K562 (cell line): ENCODE results near the gene CSNK1G2. TPM values are rescaled to one million over a fixed set of nuclear protein-coding genes. Genes with fewer than 3 reads are reported as not detected.

Experiments used
- C11orf30 ChIP-seq: fragments of 450-650 bp; IDR thresholded peaks from 2 replicates; pipeline ENCODE4 v1.6.1; 2016; ENCODE audit warnings: low read depth, mild to moderate bottlenecking
- DNMT1 ChIP-seq: fragments of 450-650 bp; IDR thresholded peaks from 2 replicates; pipeline ENCODE4 v1.6.1; 2016; ENCODE audit warnings: antibody characterized with exemption, mild to moderate bottlenecking
- EP400 ChIP-seq: fragments of 450-650 bp; IDR thresholded peaks from 2 replicates; pipeline ENCODE4 v1.6.1; 2017; ENCODE audit warnings: antibody characterized with exemption, mild to moderate bottlenecking, moderate library complexity
- FOS ChIP-seq: IDR thresholded peaks from 3 replicates; pipeline ENCODE4 v1.6.1; 2011; ENCODE audit not compliant: insufficient read length; ENCODE audit errors: extremely low read depth
- FOXM1 ChIP-seq, 2 experiments: fragments of 450-650 bp in 1 of 2; sonication (generic) in 1 of 2; formaldehyde crosslinking in 1 of 2; IDR thresholded peaks; 2 replicates each; pipeline versions ENCODE4 v1.6.1 to v1.9.0; 2017 to 2022; ENCODE audit warnings: low read depth in 2 of 2, mild to moderate bottlenecking in 2 of 2, missing genetic modification reagents in 1 of 2, moderate library complexity in 1 of 2
- GATA2 ChIP-seq: sonication (generic); formaldehyde crosslinking; IDR thresholded peaks from 2 replicates; pipeline ENCODE4 v1.4.0; 2020; ENCODE audit warnings: mild to moderate bottlenecking, missing genetic modification reagents
- MBD2 ChIP-seq: sonication (generic); IDR thresholded peaks from 2 replicates; pipeline ENCODE4 v1.6.1; 2016; ENCODE audit warnings: low read depth, borderline replicate concordance
- SIN3A ChIP-seq, 2 experiments: fragments of 150-350 bp in 1 of 2; IDR thresholded peaks; 2 replicates each; pipeline ENCODE4 v1.6.1; 2011 to 2016; ENCODE audit warnings: borderline replicate concordance in 2 of 2, low read depth in 2 of 2, low read length in 2 of 2, mild to moderate bottlenecking in 2 of 2, moderate library complexity in 2 of 2; ENCODE audit not compliant: control insufficient read depth in 1 of 2
- THRAP3 ChIP-seq: fragments of 450-650 bp; IDR thresholded peaks from 2 replicates; pipeline ENCODE4 v1.6.1; 2016; ENCODE audit warnings: mild to moderate bottlenecking, inconsistent platforms, borderline replicate concordance
- TOE1 ChIP-seq, 2 experiments: fragments of 450-650 bp in 1 of 2; sonication (generic) in 1 of 2; formaldehyde crosslinking in 1 of 2; IDR thresholded peaks; 2 replicates each; pipeline versions ENCODE4 v1.7.1 to v1.8.0; 2016 to 2022; ENCODE audit warnings: borderline replicate concordance in 2 of 2, mild to moderate bottlenecking in 2 of 2, antibody characterized with exemption in 1 of 2, inconsistent platforms in 1 of 2, low read depth in 1 of 2, missing genetic modification reagents in 1 of 2, moderate library complexity in 1 of 2
- ZNF12 ChIP-seq: sonication (generic); formaldehyde crosslinking; IDR thresholded peaks from 2 replicates; pipeline ENCODE4 v1.4.0; 2020; ENCODE audit warnings: mild to moderate bottlenecking, missing genetic modification reagents
- ZNF212 ChIP-seq: fragments of 450-650 bp; formaldehyde crosslinking; IDR thresholded peaks from 2 replicates; pipeline ENCODE4 v1.4.0; 2020; ENCODE audit warnings: mild to moderate bottlenecking
- ZNF274 ChIP-seq: IDR thresholded peaks from 2 replicates; pipeline ENCODE4 v1.6.1; 2011; ENCODE audit warnings: low read depth, mild to moderate bottlenecking, low read length, moderate library complexity, borderline replicate concordance
- ZNF830 ChIP-seq: fragments of 250-450 bp; sonication (Bioruptor Pico); IDR thresholded peaks from 2 replicates; pipeline ENCODE4 v1.5.0; 2021; ENCODE audit warnings: mild to moderate bottlenecking
- polyA plus RNA-seq, 8 experiments: library from polyadenylated mRNA; depleted of rRNA in 4 of 8; stranded (reverse) in 5 of 8; unstranded in 3 of 8; fragments of >200 nt; fragmentation: Nextera tagmentation in 2 of 8; fragmentation: Illumina TruSeq in 1 of 8; extraction: Ambion mirVana in 2 of 8; extraction: Trizol in 1 of 8; gene quantifications; 2 replicates each; pipeline versions ENCODE4 v1.2.1 to v1.2.3, GENCODE V29; 2011 to 2014; ENCODE audit warnings: inconsistent platforms in 1 of 8, missing spikeins in 1 of 8
- total RNA-seq, 7 experiments: library from RNA; depleted of rRNA in 6 of 7; stranded (reverse); fragments of >200 nt in 6 of 7; fragmentation: Illumina TruSeq in 2 of 7; extraction: Trizol in 2 of 7; gene quantifications; 2 replicates each; pipeline versions ENCODE4 v1.2.1 to v1.2.3, GENCODE V29; 2011 to 2021; ENCODE audit warnings: low replicate concordance in 1 of 7
- TF ChIP-seq, protein P1 (sequence below): fragments of 150-350 bp; conservative IDR thresholded peaks from 2 replicates; pipeline ENCODE4 v1.6.1; 2014; ENCODE audit warnings: low read length
- TF ChIP-seq, protein P2 (sequence below): fragments of 450-650 bp; IDR thresholded peaks from 2 replicates; pipeline ENCODE4 v1.6.1; 2016; ENCODE audit warnings: borderline replicate concordance
- TF ChIP-seq, protein P3 (sequence below): sonication (generic); formaldehyde crosslinking; IDR thresholded peaks from 2 replicates; pipeline ENCODE4 v1.8.0; 2022; ENCODE audit warnings: mild to moderate bottlenecking, missing genetic modification reagents
- TF ChIP-seq, protein P4 (sequence below): sonication (generic); formaldehyde crosslinking; IDR thresholded peaks from 2 replicates; pipeline ENCODE4 v1.9.0; 2022; ENCODE audit warnings: mild to moderate bottlenecking, missing genetic modification reagents
- TF ChIP-seq, protein P5 (sequence below): fragments of 450-650 bp; IDR thresholded peaks from 2 replicates; pipeline ENCODE4 v1.6.1; 2016; ENCODE audit warnings: antibody characterized with exemption

CSNK1G2 gene
- total and polyA plus RNA-seq, 9 of the 15 experiments (the other 6 are each of a cell fraction or from before 2014, with no cell fraction given) = 0.48 to 119 (median 49.5) TPM

DNA sequence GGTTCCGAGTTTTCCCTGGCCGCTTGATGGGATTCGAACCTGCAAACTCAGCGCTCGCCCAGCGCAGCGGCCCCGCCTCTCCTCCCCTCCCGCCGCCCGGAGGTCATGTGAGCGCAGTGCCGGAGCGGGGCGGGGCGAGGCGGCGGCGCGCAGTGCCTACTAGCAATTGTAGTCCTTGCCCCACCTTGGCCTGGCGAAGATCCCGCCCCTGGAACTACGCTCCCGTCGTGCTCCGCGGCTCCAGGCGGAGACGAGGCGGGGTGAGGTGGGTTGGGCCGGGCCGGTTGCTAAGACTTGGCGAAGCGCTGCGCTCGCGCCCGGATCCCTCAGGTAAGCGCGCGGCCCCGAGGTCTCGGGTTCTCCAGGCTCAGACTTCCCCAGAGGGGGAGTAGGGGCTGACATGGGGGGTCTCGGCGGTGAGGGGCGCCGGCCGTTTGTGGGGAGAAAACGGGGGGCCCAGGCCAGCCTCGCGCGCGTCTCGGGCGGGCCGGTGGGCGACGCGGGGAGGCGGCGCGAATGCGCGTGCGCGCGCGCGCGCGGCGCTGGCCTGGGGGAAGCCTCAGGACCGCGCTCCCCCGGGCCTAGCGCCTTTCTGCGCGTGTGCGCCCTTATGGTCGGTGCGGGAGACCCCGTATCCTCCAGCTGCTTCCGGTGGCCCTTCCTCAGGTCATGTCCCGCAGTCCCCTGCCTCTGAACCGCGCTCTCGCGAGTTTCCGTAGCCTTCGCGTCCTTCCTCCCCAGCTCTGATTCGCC, 35.7 kb upstream of the CSNK1G2 start, which contains the start of the genes ADAT3 and SCAMP4 (continued):
- no peak for TF ChIP-seq FOS
- TF ChIP-seq SIN3A (IDR thresholded peaks at IDR 0.05; ENCODE audit: borderline replicate concordance in 2 of 2, control insufficient read depth in 1 of 2, low read depth in 2 of 2, low read length in 2 of 2) = peak; percentile 76 to 93; a peak in 3 of 4 replicates
- TF ChIP-seq ZNF830 (CRISPR knock-in tag) = no peak
- TF ChIP-seq, protein P1, sequence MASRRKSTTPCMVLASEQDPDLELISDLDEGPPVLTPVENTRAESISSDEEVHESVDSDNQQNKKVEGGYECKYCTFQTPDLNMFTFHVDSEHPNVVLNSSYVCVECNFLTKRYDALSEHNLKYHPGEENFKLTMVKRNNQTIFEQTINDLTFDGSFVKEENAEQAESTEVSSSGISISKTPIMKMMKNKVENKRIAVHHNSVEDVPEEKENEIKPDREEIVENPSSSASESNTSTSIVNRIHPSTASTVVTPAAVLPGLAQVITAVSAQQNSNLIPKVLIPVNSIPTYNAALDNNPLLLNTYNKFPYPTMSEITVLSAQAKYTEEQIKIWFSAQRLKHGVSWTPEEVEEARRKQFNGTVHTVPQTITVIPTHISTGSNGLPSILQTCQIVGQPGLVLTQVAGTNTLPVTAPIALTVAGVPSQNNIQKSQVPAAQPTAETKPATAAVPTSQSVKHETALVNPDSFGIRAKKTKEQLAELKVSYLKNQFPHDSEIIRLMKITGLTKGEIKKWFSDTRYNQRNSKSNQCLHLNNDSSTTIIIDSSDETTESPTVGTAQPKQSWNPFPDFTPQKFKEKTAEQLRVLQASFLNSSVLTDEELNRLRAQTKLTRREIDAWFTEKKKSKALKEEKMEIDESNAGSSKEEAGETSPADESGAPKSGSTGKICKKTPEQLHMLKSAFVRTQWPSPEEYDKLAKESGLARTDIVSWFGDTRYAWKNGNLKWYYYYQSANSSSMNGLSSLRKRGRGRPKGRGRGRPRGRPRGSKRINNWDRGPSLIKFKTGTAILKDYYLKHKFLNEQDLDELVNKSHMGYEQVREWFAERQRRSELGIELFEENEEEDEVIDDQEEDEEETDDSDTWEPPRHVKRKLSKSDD = no peak
- TF ChIP-seq FOXM1 (IDR thresholded peaks at IDR 0.05; ENCODE audit: low read depth) = no peak
- TF ChIP-seq FOXM1 (CRISPR knock-in tag; IDR thresholded peaks at IDR 0.05; ENCODE audit: low read depth) = no peak; the same call in 1 of the 2 replicates
- TF ChIP-seq MBD2 = 0 out of 2 replicates have a peak, but pooled peaks have one; percentile 63
- no peak for TF ChIP-seq GATA2 (CRISPR knock-in tag)
- TF ChIP-seq C11orf30 = peak; percentile 72
- TF ChIP-seq, protein P2, sequence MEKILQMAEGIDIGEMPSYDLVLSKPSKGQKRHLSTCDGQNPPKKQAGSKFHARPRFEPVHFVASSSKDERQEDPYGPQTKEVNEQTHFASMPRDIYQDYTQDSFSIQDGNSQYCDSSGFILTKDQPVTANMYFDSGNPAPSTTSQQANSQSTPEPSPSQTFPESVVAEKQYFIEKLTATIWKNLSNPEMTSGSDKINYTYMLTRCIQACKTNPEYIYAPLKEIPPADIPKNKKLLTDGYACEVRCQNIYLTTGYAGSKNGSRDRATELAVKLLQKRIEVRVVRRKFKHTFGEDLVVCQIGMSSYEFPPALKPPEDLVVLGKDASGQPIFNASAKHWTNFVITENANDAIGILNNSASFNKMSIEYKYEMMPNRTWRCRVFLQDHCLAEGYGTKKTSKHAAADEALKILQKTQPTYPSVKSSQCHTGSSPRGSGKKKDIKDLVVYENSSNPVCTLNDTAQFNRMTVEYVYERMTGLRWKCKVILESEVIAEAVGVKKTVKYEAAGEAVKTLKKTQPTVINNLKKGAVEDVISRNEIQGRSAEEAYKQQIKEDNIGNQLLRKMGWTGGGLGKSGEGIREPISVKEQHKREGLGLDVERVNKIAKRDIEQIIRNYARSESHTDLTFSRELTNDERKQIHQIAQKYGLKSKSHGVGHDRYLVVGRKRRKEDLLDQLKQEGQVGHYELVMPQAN = no peak; the same call in 1 of the 2 replicates
- TF ChIP-seq, protein P3, sequence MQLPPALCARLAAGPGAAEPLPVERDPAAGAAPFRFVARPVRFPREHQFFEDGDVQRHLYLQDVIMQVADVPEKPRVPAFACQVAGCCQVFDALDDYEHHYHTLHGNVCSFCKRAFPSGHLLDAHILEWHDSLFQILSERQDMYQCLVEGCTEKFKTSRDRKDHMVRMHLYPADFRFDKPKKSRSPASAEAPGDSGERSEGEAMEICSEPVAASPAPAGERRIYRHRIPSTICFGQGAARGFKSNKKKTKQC = peak; percentile 40; the same call in 1 of the 2 replicates
- TF ChIP-seq ZNF212 = no peak
- TF ChIP-seq DNMT1 = no peak
- no peak for TF ChIP-seq ZNF274
- TF ChIP-seq, protein P4, sequence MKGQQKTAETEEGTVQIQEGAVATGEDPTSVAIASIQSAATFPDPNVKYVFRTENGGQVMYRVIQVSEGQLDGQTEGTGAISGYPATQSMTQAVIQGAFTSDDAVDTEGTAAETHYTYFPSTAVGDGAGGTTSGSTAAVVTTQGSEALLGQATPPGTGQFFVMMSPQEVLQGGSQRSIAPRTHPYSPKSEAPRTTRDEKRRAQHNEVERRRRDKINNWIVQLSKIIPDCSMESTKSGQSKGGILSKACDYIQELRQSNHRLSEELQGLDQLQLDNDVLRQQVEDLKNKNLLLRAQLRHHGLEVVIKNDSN = peak; percentile 98
- peak; percentile 58; the same call in 1 of the 2 replicates for TF ChIP-seq EP400
- TF ChIP-seq, protein P5, sequence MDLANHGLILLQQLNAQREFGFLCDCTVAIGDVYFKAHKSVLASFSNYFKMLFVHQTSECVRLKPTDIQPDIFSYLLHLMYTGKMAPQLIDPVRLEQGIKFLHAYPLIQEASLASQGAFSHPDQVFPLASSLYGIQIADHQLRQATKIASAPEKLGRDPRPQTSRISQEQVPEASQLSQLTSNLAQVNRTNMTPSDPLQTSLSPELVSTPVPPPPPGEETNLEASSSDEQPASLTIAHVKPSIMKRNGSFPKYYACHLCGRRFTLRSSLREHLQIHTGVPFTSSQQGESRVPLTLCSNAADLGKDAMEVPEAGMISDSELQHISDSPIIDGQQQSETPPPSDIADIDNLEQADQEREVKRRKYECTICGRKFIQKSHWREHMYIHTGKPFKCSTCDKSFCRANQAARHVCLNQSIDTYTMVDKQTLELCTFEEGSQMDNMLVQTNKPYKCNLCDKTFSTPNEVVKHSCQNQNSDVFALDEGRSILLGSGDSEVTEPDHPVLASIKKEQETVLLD = no peak; the same call in 1 of the 2 replicates
- TF ChIP-seq THRAP3 = no peak
- TF ChIP-seq ZNF12 = no peak
- peak; percentile 86; the same call in 1 of the 2 replicates for TF ChIP-seq TOE1 (IDR thresholded peaks at IDR 0.05; ENCODE audit: borderline replicate concordance)
- TF ChIP-seq TOE1 (CRISPR knock-in tag; IDR thresholded peaks at IDR 0.05; ENCODE audit: borderline replicate concordance, low read depth) = no peak
